T1000 (cell line): ENCODE results near the gene ARHGEF3.
"Not testable (repeated sequence)": the region's sequence is repeated elsewhere in the genome, so short reads cannot be mapped to it uniquely, and the experiment has no call there.

Experiments used
- DNase-seq: peaks from one replicate; lab custom pipeline; 2025; ENCODE audit warnings: mixed read lengths; lab: John Stamatoyannopoulos, UW

ARHGEF3 gene

DNA sequence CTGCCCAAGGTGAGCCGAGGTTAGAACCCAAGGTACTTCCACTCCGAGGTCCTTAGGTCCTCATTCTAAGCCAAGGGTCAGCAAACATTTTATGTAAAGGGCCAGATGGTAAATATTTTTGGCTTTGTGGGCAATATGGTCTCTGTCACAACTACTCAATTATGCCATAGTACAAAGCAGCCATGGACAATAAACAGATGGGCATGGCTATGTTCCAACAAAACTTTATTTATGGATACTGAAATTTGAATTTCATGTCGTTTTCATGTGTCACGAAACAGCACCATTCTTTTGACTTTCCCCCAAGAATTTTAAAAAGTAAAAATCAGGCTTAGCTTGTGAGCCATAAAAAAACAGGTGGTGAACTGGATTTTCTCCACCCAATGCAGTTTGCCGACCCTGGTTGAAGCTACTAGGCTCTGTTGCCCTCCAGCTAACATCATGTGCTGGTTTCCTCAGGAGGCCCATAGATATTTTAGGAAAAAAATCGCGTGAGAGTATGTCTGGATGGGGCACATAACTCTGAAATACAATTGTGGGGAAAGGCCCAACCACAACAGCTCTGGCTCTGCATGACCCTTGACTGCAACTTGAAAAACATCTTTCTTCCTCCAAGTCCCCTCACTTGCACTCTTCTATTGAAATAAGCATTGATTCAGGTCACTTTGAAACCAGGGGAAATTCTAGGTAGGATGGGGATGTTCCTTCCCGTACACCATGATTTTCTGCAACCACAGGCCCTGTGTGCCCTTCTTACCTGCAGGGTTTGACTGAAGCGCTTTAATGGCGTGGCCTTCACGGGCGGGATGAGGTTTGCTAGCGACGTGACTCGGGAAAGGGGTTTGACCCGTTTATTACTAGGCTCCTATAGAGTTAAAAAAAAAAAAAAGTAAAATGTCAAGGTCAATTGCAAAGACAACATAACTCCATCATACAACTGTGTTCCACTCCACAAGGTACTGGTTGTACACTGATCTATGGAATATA, 28.5 kb downstream of the ARHGEF3 start:
- DNase-seq: no peak

DNA sequence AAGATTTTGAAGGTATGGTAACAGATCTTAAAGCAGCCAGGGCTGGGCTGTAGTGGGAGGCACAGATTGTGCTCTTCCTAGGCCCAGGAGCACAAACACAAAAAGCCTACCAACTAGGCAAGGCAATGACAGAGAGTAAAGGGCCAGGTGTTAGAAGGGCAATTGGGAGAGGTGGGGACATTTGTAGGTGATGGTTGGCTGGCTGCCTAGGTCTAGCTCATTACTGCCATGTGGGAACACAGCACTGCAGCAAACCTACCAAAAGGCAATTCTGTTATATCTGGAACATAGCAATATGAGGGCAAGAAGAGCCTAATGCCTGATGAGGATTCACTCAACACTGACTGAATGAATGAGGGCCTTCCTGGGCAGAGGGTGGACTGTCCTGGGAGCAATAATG, 30.4 kb downstream of the ARHGEF3 start:
- no peak for DNase-seq

DNA sequence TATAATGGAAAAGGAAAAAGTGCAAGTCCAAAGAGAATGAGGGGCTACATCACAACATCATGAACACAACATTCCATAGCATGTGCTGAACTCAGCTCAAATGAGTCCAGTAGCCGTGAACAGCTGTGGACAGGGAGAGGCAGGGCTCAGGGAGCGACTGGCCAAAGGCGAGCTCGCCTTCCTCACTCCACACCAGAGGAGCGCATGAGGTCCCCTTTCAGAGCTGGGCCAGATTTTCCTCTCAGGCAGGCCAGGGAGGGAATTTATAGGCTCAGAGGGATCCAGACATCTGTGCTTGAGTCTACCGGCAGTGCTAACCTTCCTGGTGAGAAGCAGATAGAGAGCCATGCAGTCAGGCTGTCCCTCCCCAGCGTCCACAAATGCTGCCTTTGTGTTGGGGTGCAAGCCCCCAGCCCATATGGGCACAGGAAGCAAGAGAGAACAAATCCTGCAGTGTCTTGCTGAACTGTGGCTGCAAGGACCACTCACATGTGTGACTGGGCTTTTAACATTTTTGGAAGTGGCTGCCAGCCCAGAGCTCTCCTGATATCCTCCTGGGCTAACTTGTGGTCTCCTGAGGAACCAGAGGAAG, 32.5 kb downstream of the ARHGEF3 start:
- DNase-seq: no peak

DNA sequence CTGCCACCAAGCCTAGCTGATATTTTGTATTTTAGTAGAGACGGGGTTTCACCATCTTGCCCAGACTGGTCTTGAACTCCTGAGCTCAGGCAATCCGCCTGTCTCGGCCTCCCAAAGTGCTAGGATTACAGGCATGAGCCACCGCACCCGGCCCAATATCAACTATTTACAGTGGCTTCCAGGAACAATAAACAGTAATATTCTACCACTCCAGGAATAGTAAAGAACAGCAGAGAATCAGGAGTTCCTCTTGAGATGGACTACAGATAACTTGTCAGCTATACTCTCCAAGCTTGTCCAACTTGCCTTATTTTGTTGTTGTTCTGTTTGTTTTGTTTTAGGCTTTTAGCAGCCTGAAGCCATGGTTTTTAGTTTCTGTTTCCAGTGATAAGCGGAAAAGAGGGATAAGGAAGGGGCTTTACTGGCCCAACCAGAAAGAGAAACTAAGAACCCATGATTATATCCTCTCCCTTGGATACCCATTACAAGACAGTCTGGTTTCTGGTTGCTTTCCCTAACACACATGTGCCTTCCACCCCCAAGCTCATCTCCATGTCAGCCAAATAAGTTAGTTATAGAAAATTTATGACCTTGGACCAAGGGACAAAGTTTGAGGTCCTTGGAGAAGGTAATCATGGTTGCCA, 36.7 kb downstream of the ARHGEF3 start:
- DNase-seq: no peak

DNA sequence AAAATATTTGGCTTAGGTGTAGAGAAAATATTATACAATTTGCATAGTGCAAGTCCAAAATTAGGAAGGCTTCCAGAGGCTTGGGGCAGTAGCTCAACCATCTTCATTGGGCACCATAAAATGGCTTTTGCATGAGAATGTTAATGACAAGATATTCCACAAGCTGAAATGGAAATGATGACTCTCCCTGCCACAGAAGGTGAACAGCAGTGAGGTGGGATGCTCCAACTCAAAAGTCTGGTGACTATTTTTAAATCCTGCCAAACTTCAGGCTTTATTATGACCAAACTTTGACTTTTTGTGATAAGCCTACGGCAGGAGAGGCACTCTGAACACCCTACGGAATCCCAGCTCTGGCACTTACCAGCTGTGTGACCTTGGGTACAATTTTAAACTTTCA, 37.6 kb downstream of the ARHGEF3 start:
- DNase-seq: no peak

DNA sequence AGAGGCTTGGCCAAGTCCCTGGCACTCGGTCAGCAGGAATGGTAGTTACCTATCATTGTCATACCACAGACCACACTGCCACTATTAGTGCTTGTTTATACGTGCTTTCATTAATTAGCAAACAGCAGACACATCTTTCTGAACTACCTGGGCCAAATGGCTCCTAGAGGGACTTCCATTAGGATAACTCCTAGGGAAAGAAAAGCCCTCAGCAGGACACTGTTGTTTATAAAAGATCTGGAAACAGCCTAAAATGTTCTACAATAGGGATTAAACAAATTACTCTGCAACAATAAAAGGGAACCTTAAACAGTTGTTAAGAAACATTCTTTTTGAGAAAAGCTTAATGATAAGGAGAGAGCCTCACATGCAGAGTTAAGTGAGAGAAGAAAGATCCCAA, 38.5 kb downstream of the ARHGEF3 start:
- DNase-seq: no peak

DNA sequence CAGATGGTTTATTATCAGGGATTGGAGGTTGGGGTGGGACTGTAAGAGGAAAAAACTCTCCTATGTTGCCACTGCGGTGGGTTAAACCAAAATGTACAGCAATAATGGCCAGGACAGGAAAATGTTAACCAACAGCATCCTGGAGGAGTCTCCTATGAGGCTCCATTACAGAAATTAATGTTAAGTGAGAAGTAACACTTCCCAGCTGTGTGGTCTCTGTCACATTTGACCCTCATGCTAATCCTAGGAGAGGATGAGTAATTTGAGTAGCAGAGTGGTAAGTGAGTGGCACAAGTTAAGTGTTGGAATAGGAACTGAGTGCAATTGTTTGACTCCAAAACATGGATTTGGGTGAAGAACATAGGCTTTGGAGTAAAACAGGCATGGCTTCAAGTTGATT, 39.0 kb downstream of the ARHGEF3 start:
- DNase-seq: no peak

DNA sequence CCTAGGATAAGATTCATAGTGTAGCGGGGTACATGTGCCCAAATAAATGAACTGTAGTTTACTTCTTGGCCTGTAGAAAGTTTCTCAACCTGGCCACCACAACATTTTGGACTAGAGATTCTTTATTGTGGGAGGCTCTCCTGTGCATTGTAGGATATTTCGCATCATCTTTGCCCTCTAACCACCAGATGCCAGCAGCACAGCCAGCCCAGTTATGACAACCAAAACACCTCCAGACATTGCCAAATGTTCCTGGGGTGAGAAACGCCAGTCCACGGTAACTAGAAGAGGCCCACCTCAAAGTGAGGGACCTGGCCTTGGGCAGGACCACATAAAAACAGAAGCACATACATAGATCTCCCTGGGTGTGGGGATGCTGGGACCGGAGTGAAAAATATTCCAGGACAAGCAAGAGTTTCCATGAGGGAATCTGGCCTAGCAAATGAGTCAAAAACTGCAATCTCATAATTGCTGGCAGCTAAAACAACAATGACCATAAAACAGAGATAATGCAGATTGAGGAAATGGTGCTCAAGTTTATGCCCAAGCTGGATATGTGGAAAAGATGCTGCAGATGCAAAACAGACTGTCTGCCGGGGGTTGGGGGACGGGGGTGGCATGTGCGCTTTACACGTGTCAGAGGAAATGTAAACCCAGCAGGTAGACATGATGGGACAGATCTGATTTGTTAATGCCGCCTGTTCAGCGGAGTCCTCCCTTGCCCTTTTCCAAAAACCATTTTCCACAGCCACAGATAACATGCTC, 39.7 kb downstream of the ARHGEF3 start:
- no peak for DNase-seq

DNA sequence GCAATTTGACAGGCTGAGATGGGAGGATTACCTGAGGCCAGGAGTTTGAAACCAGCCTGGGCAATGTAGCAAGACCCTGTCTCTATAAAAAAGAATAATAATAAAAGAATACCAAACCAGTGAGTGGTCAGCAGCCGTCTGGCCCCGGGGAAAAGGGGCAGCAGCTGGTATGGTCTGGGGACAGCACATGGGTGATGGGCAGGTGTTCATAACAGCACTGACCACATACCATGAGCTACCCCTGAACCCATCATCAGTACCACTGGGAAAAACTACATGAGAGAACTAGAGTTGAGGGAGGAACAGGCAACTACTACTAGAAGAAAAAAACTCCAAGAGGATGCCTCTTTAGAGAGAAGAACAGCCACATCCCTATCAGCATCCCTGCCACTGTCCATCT, 40.7 kb downstream of the ARHGEF3 start:
- DNase-seq: no peak

DNA sequence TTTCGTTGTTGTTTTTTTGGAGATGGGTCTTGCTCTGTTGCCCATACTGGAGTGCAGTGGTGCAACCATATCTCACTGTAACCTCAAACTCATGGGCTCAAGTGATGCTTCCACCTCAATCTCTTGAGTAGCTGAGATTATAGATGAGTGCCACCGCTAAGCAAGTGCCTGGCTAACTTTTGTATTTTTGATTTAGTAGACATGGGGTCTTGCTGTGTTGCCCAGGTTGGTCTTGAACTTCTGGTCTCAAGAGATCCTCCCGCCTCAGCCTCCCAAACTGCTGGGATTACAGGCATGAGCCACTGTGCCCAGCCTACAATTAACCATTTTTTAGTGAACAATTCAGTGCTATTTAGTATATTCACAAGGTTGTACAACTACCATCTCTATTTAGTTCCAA, 42.2 kb downstream of the ARHGEF3 start:
- no peak for DNase-seq

DNA sequence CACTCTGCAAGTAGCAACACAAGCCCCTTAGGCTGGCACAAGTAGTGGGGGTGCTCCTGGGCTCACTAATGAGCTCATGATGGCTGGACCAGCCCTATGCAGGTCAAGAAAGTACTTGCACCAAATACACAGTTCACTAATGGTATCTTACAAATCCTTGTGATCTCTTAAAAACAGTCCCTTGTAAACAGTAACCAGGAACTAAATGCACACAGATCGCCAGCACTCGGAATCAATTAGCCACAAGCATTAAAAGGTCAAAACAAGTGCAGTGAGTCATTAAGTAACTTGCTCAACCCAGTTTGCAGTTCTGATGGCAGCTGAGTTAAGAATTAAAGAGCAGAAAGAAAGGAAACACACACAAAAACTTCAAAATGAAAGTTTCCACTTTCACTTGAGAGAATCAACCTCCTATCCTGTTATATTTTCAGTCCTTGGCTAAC, 43.2 kb downstream of the ARHGEF3 start:
- DNase-seq: peak; percentile 20

DNA sequence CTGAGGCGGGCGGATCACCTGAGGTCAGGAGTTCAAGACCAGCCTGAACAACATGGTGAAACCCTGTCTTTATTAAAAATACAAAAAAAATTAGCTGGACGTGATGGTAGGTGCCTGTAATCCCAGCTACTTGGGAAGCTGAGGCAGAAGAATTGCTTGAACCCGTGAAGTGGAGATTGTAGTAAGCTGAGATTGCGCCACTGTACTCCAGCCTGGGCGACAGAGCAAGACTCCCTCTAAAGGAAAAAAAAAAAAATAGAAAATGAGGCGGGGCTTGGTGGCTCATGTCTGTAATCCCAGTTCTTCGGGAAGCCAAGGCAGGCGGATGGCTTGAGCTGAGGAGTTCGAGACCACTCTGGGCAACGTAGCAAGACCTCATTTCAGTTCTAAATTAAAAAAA, 43.7 kb downstream of the ARHGEF3 start:
- not testable (repeated sequence) for DNase-seq

DNA sequence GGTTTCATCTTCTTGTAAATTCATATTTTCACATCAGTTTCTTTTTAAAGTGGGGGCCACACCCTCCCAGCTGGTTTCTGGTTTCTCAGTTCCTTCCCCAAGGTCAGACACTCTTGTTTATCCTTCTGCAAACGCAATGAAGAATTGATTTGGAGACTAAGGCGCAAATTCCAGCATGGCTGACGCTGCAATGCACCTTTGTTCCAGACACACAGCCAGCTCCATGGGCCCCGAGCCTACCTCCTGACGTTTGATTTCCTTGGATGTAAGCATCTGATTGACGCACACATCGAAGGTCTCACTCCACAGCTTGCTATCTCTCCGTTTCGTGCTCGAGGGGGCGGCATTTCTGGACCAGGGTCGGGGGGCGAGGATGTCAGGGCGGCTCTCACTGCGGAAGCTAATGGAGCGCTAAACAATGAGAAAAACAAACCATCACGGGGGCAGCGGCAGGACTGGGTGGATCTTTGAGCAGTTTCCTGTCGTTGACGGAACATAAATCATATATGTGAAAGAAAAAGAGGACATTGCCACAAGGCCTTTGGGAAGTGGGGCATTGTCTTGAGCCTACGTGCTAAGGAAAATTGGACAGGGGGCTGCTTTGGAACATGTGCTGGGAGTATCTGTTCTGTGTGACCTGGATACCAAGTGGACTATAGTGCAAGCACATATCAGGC, 46.9 kb downstream of the ARHGEF3 start:
- no peak for DNase-seq

DNA sequence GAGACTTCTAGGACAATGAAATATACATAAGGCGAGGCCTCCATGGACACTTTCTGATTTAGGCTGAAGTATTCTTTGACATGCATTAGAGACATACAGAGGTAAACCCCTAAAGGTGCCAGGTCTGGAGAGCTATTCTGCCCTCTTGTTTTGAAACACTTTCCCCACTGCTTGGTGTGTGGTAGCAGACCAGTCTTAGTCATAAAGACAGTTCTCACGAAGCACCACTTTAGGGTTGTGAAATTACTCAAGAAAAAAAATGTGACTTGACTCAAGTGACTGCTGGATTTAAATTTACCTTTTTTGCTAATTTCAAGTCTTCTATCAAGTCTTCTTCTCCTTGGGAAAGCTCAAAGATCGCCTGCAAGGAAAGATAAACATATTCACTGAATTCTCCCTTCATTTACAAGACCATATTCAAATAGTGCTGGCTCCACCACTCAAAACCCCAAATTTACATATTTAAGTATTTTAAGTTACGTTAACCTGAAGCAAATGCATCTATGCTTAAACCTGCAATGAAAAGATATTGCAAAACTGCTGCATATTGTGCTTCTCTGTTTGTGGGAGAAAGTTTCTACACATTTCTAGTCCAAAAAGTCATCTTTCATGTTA, 48.4 kb downstream of the ARHGEF3 start:
- DNase-seq: no peak

DNA sequence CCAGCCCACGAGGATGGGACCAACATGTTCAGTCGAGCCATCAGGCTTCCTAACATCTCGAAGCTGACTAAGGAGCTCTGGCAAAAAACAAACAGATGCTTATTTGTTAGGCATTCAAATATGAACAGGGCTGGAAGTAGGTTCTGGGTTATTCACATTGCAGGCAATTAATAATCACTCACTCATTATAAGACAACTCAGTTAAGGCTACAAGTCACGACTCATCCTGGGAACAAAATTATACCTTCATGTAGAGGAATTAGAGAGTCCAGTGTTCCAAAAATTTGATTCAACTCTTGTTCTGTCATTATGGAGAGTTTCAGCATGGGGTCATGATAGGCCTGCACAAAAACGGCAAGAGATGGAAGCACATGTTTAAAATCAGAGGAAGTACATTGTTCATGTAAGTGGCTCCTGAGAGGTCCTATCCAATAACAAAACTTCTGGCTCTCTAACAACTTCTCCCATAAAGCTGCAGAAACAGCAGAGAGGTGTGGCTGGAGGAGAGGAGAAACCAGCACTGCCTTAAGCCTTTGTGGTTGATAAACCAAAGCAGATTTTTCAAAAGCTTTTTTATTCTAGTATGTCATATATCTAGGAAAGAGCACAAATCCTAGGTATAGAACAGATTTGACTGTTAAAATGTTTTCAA, 50.6 kb downstream of the ARHGEF3 start:
- no peak for DNase-seq

DNA sequence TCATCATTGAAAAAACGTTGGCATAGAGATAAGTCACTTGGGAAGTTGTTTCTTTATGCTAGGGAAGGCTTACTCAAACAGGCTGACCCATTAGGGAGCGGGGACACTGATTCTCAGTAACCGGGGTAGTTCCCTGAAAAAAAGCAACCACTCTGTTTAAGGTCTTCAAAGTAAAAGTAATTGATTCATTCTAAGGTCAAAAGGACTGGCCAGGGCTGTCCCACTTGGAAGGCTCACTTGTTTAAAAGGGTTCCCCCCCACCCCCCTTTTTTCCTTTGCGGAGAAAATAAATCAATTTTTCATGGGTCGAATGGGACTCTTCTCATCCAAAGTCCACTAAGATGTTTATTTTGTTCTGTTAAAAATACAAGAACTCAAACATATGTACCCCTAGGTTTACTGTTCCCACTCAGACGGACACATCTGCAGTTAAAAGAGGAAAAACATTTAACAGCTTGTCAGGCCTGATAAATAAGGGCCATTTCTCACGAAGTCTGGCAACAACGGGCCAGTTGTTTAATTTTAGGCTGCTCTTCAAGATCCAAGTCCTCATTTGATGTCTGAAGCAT, 53.0 kb downstream of the ARHGEF3 start:
- no peak for DNase-seq

DNA sequence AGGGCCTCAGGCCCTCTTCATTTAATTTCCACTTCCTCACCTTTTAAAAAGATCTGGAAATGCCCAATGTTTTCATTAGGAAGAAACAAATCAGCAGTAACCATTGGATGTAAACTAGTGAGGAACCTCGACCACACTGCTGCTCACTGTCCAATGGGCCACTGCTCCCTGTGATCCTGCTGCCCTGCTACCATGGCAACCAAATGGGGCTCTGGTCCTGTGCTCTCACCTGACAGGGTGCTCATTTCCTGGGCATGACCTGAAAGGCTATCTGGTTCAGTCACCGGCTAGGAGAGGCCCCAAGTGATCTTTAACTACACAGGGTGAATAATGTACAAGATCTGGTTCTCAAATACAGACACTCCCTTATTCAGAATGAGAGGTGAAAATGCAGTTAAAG, 54.6 kb downstream of the ARHGEF3 start:
- no peak for DNase-seq

DNA sequence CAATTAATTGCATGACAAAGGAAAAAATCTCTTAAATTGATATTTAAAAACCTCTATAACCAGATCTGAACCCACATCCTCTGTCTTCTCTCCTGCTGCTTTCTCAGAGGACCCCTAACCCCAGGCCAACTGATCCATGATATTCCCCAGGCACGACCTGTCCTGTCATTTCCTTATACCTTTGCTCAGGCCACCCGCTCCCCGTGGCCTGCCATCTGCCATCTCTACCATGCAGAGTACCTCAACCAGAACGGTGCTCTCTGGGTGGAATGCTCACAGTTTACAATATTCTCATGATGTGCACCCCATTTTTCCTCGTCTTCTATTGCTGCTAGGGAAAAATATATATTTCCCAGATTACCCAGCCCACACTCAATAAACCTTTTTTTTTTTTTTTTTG, 57.7 kb downstream of the ARHGEF3 start:
- DNase-seq: no peak

DNA sequence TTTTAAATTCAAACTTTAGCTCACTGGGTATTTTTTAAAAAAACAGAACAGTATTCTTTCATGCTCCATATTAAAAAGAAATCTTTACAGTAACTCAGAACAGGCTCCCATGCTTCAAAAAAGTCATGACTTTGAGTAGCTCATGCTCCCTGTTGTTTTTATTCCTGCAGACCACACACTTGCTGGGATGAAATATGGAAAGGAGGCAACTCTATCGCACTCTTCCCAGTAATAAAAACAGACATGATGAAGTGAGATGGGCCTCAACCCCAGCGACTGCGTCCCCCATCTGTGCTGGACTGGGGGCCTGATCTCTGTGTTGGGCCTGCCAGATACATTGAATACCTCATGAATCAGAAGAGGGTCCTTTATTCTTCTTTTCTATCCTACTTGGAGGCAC, 58.9 kb downstream of the ARHGEF3 start:
- DNase-seq: no peak

DNA sequence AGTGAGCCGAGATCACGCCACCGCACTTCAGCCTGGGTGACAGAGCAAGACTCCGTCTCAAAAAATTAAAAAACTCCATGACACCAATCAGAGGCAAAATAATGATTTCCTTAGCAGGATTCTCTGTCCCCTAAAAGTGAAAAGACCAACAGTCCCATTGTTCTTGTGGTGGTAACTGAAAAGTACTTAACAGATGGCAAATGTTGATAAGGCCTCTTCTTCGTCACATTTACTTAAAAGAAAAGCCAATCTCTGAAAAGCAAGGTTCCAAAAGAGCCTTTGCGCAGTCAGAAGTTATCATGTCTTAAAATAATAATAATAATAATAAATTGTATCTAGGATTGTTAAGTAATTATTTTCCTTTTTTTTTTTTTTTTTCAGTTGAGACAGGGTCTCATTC, 62.7 kb downstream of the ARHGEF3 start:
- DNase-seq: no peak
